GM21423 (cell line): ENCODE measurements around the gene TDRD12.
"Not testable (repeated sequence)": the region's sequence is repeated elsewhere in the genome, so short reads cannot be mapped to it uniquely, and the experiment has no call there.

Experiments
- ATAC-seq: cut with Tn5 transposase; IDR thresholded peaks from one replicate; pipeline ENCODE4 v1.9.1; 2021; ENCODE audit warnings: mild to moderate bottlenecking, moderate library complexity; ENCODE audit not compliant: unreplicated experiment

The TDRD12 gene

DNA sequence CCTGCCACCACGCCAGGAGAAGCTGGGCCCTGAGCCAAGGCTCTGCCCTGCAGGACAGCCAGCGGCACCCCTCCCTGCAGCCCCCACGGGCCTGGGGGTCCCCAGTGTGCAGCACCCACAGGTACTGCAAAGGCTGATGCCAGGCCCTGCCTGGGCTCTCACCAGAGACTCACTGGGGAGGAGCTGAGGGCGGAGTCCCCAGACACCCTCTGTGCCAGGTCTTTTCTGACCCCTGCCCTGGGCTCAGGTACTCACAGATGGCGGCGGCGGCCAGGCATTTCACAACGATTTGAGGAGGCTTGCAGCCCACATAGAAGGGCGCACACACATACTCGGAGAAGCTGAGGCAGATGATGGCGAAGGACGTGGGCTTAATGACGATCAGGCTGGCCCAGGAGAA is 144.3 kb downstream of the TDRD12 start:
- ATAC-seq: no peak

DNA sequence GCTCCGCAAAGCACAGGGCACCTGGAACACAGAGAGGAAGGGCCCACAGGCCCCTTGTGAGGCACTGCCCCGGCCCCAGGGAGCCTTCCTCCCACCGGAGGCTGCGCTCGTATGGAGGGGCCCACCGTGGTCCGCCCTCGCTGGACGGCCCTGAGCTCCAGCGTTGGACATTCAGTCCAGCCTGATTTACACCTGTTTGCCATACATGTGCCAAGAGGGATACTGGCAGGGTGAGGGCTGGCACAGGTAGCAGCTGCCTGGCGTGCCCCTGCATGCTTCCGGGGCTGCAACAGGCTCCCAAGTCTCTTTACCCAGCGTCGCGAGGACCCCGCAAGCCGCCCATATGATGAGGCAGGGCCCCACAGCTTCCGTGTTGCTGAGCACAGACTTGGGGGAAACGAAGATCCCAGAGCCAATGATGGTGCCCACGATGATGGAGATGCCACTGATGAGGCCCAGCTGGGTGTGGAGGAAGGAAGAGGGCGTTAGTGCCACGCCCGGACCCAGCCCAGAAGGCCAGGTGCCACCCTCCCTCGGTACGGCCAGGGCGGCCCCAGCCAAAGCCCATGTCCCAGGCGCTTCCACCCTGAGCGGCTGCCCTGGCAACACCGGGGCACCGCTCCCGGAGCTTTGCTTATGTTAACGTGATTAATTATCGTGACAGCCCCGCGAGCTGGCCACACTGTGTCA is 144.9 kb downstream of the TDRD12 start:
- ATAC-seq: no peak

DNA sequence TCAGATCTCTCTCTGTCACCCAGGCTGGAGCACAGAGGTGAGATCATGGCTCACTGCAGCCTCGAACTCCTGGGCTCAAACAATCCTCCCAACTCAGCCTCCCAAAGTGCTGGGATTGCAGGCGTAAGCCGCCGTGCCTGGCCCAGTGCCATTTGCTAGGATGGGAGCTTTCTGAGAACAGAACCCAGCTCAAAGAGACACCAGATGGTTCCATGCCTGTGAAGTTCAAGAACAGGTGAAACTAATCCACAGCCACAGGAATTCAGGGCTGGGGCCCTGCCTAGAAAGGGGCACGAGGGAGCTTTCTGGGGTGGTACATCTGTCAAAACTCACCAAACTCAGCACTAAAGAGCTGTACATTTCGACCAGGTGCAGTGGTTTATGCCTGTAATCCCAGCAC is 145.8 kb downstream of the TDRD12 start:
- ATAC-seq: no peak

DNA sequence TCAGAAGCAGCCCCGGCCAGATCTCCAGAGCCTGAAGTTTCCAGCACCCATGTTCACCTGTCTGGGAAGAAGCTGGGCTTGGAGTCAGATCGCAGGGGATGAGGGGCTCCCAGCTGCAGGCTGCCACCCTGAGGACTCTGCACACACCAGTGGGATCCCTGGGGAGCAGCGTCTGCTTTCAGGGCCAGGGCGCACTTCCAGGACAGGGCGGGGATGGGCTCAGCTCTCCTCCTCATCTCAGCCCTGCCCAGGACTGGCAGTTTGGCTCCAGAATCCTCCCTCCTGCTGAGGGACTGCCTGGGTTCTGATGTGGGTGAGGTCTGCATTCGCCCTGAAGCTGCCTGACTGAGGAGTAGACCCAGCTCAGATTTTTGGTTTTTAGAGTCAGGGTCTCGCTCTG is 146.5 kb downstream of the TDRD12 start:
- no peak for ATAC-seq

DNA sequence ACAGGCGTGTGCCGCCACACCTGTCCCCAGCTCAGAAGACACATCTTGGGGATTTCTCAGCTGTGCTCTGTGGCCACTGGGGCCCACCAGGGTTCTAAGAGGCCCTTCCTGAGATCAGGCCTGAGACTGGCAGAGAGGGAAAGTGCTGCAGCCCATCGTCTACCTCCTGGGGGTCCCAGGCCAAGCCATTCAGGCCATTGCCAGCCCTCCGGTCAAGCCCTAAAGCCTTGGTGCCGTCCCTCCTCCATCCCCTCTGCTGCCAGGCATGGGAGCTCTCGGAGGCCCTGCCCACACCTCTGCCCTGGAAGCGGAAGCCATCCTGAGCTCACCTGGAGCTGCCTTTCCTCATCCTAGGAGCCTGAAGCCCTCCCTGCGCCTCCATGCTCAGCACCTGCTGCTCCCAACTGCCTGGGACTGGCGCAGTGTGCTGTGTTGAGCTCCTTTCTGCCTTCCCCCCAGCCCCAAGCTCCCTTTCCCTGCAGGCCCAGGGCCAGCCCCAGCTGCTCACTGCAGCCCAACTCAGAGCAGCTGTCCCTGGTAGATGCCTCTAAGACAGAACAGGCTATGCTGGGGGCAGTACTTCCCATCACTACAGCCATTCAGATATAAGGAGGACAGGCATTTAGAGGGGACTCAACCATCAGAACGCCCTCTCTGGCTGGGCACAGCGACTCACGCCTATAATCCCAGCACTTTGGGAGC is 147.1 kb downstream of the TDRD12 start:
- ATAC-seq: no peak

DNA sequence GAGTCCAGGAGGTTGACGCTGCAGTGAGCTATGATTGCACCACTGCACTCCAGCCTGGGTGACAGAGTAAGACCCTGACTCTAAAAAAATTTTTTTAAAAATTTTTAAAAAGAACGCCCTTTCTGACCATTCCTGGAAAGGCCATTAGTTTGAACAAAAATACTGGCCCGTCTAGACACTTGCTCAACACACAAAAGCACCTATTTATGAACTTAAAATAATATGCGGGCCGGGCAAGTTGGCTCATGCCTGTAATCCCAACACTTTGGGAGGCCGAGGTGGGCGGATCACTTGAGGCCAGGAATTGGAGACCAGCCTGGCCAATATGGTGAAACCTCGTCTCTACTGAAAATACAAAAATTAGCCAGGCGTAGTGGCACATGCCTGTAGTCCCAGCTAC is 147.9 kb downstream of the TDRD12 start:
- not testable (repeated sequence) for ATAC-seq

DNA sequence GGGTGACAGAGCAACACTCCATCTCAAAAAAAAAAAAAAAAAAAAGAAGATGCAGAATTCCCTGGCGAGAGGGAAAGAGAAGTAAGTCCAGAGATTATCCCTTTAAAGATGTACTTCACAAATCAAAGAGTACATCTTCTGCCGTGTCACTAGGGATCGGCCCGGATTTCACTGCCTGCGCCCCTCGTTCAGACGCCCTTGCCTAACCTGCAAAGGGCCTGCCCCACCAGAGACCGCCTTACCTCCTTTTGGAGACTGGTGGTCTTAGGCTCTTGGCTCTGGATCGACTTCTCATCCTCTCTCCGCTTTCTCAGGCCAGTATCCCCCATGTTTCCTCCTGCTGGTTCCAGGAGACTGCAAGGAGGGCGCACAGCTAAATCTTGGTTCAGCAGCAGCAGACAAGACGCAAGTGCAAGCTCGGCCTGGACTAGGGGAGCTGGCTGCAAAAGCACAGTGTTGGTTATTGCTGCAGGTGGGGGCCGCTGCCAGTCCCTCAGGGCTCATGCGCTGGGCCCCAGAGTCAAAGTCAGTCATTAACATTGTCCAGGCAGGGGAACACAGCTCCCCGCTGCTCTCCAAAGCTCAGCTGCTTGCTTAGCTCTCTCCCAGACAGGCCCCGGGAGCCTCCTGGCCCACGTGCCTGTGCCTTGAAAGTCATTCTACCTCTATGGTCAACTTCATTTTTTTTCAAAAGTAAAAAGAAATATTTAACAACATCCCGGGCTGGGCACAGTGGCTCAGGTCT is 148.8 kb downstream of the TDRD12 start:
- ATAC-seq: no peak

DNA sequence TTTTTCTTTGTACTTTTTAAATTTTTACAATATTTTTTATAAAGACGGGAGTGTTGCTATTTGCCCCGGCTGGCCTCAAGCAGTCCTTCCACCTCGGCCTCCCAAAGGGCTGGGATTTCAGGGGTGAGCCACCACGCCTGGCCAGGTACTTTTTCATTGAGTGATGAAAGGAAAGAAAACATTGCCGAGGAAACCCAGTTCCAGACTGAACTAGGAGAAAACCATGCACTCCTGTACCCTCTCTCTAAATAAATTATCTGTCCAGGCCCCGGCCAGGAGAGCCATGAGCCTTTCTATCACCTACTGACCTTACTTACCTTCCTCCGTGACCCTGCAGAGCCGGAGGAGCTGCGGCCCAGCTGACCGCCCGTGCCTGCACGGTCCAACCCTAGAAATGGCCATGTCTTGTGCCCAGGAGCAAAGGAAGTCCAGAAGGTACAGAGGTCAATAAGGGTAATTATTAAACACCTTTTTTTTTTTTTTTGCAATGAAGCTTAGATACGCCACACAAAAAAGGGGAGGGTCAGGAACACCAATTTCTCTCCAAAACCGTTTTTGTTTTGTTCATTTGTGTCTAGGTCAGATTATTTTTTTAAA is 149.9 kb downstream of the TDRD12 start, which contains the start of gene SLC7A9:
SLC7A9 (minus strand) TSS at position 399 of the 597 bp plus-strand sequence. CDS start 1,233 bp downstream, outside the sequence.
- no peak for ATAC-seq

DNA sequence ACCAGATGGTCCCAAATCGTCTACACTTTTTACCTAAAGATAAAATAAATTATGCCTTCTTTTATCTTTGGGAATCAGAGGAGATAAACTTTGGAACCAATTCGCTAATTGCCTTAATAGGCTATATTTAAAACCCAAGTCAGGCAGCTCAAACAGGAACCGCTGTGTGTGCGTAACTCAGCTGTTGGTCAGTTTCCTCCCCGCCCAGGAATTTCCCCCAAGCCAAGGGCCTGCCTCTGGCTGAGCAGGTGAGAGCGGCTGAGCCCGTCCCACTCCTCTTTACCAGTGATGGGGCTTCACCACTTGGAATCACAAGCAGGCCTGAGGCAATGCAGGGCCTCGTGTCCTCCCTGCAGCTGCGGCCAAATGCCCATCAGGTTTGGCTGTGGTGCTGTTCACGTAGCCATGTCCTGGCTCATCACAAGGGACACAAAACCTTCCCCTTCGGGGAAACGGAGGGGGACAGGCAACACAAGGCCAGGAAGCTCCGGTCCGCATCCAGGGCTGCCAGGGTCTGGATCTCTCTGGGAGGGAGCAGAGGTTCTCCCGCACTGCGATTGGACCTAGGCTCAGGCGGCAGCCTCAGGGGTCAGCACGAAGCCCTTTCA is 150.5 kb downstream of the TDRD12 start:
- no peak for ATAC-seq

DNA sequence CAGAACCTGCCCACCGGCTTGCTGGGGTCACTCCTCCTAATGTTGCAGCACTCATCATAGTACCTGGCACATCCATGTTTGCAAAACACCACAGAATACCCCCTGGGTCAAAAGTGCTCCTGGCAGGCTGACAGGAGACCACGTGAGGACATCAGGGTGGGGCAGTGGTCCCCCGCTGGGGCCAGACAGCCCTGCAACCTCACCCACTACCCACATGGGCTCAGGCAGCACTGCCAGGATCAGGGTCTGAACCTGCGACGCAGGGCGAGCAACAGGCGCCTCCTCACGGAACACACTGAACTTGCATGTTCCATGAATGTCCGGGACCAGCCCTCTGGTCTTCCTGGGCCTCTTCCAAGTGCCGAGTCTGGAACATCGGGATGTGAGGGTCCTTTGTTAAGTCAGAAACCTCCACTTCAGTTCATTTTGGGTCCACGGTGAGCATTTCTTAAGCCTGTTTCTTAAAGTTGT is 151.4 kb downstream of the TDRD12 start:
- no peak for ATAC-seq

DNA sequence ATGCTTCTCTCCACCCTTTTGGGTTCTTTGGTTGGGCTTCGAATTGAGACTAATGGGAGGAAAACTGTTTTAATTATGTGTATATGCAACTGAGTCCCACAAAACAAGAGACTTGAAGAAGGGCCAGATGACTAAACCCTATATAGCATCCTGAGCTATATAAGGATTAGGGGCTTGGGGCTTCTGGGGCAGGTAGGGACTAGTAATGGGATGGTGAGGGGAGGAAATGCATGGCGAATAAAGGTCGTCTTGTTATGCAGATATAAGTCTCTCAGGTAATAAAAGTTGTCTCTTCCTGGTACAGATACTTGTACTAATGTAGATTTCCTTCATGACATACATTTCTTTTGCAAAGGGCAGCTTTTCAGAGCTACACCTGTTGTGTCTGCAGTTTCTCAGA is 152.8 kb downstream of the TDRD12 start:
- ATAC-seq: no peak

DNA sequence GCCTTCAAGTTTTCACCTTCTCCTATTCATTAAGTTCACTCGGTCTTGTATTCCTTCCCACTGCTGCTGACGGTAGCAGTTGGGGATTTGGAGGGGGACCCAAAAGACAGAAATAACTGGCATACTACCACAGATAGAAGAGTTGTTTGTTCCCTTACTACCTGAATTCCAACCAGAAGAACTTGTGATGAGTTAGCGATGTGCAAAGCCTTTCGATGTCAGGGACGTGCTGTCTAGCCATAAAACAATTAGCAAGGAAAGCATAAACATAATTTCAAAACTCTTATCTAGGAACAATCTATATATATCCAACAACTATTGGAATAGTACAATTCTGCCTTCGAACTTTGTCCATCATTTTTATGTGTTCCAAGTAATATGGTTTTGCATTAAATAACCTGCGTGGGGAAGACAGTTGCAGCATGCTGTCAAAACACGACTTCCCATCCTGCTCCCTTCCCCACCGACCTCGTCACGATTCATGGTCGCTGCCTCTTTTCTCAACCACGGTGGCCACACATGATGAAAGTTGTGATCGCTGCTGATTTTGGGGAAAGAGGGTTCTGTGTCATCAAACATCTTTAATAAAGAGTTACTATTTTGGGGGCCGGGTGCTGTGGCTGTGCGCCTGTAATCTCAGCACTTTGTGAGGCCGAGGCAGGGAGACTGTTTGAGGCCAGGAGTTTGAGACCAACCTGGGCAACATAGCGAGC is 153.8 kb downstream of the TDRD12 start:
- ATAC-seq: no peak

DNA sequence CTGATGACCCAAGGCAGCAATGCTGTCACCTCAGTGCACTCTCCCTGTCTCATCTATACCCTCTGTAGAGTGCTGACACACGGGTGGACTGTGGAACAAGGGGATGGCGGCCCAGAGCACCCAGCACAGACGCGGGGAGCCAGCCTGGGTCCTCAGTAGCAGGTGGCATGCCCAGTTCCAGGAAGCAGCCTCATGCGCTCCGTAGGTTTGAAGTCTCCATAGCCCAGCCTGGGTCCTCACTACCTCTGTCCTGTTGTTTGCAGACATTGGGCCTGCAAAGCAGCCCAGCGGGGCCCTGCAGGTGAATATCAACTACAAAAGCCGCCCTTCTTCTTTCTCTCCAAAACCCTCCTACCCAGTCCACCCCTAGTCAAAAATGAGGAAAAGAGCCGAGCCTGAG is 155.0 kb downstream of the TDRD12 start:
- ATAC-seq: no peak

DNA sequence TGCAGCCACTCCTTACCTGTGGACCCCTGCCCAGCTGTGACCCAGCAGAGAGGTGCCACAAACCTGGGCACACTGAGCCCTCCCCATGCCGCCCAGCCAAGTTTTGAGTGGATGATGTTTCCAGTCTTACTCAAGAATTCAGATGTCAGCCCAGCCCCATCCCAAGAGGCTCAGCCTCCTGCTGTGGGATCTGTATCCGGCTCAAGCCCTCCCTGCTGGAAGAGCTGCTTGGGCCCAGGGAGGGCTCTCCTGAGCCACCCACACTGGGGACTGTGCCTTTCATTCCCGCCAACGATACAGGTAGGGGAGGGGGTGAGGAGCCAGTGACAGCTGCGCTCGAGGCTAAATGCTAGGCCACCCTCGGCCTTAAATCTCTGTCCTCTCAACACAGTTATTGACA is 155.9 kb downstream of the TDRD12 start:
- no peak for ATAC-seq

DNA sequence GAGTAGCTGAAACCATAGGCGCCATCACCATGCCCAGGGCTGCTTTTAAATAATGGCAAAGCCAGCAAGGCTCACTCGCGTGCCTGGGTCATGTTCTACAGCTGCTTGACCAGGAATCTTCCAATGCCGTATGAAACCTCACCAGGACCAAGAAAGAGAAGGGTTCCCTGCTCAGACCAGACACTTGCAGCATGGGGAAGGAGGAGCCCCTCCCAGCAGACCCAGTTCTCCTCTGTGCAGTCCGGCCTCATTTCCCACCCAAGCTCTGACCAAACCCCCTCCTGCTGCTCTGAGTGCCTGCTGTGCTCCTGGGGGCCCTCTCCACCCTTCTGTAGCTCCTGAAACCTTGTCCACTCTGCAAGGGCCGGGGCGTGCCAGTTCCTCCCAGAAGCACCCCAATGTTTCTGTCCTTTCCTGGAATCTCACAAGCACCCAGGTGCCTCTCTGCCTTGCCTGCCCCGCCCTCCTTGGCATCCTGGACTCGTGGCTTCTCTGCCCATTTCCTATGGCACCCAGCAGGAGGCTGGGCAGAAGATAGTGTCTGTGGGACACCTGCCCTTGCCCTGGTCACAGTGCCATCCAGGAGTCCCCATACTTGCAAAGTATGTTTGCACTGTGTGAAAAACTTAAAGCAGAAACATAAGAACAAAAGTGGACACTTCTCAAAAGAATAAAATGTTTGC is 156.8 kb downstream of the TDRD12 start:
- no peak for ATAC-seq

DNA sequence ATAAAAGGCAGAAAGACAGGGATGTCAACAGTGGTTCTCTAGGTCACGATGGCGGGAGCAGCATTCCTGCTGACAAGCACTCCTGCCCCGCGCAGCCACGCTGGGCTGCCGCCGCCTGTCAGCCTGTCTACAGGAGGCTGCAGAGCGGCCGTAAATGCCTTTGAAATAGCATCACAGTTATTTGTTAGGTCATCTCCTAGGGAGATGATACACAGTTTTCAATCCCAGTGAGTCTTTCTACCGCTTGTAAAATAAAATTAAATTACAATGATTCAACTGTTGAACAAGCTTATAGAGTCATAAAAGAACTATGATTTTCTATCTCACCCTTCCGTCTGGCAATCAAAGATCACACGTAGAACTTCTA is 157.3 kb downstream of the TDRD12 start:
- no peak for ATAC-seq
